NCI-H146 (cell line): ENCODE measurements around the gene KLRG1.
A peak's percentile ranks its signal among the peaks of the same experiment; 100 is the strongest.

Source experiments
- DNase-seq: peaks from one replicate; lab custom pipeline; 2025; lab: John Stamatoyannopoulos, UW

Gene KLRG1

GRCh38 chr12:8987163-8987562, 2.2 kb upstream of the KLRG1 start:
- DNase-seq, result no peak

GRCh38 chr12:8987685-8988084, 1.7 kb upstream of the KLRG1 start:
- no peak for DNase-seq

GRCh38 chr12:8991371-8992345, 2.3 kb downstream of the KLRG1 start:
- no peak for DNase-seq

GRCh38 chr12:8993827-8994226, 4.5 kb downstream of the KLRG1 start:
- DNase-seq, result no peak

GRCh38 chr12:8995021-8995775, 5.9 kb downstream of the KLRG1 start:
- DNase-seq, result no peak

GRCh38 chr12:8996682-8997405, 7.5 kb downstream of the KLRG1 start:
- no peak for DNase-seq

GRCh38 chr12:9001233-9001632, 11.9 kb downstream of the KLRG1 start:
- no peak for DNase-seq

GRCh38 chr12:9002335-9002734, 13.0 kb downstream of the KLRG1 start:
- DNase-seq, result no peak

GRCh38 chr12:9022592-9022991, 33.2 kb downstream of the KLRG1 start:
- DNase-seq, result no peak

- DNase-seq, result no peak
Observed at GRCh38 chr12:9024512-9024911, 35.2 kb downstream of the KLRG1 start.

GRCh38 chr12:9027161-9028059, 38.1 kb downstream of the KLRG1 start:
- DNase-seq, result no peak

GRCh38 chr12:9030776-9031175, 41.4 kb downstream of the KLRG1 start:
- no peak for DNase-seq

- no peak for DNase-seq
Observed at GRCh38 chr12:9032202-9032964, 43.0 kb downstream of the KLRG1 start.

- no peak for DNase-seq
Observed at GRCh38 chr12:9033265-9033887, 44.0 kb downstream of the KLRG1 start.

GRCh38 chr12:9034095-9034494, 44.7 kb downstream of the KLRG1 start:
- DNase-seq, result no peak

GRCh38 chr12:9036227-9036626, 46.9 kb downstream of the KLRG1 start:
- no peak for DNase-seq

- DNase-seq, result no peak
Observed at GRCh38 chr12:9037431-9037830, 48.1 kb downstream of the KLRG1 start.

- peak; percentile 52 for DNase-seq
Observed at GRCh38 chr12:9039397-9039977, 50.1 kb downstream of the KLRG1 start.

- DNase-seq, result no peak
Observed at GRCh38 chr12:9040484-9041186, 51.3 kb downstream of the KLRG1 start.
